K562 (cell line): ENCODE results near the gene TTYH2. TPM values are rescaled to one million over a fixed set of nuclear protein-coding genes. Genes with fewer than 3 reads are reported as not detected.

Source experiments
- ATAC-seq: fragments of 200-7000 bp; cut with Tn5 transposase; 3 replicates; pipeline ENCODE4 v1.9.1; 2020; ENCODE audit warnings: moderate library complexity
- BruUV-seq: library from RNA; stranded (reverse); fragments of 400-500 nt; replicated peaks from 2 replicates; lab custom pipeline; 2021; lab: Mats Ljungman, UMichigan
- CTCF ChIA-PET: fragments of 300-600 bp; formaldehyde crosslinking; extraction: SDS; loops from one replicate; lab custom pipeline; 2021; ENCODE audit warnings: low intra/inter-chr PET ratio; lab: Yijun Ruan, JAX
- POLR2A ChIA-PET: fragments of 300-600, 350-650 bp; sonication (Branson Sonifier 250); formaldehyde crosslinking; extraction: SDS; loops from one replicate; lab custom pipeline; 2021; ENCODE audit warnings: antibody characterized with exemption, inconsistent platforms; lab: Yijun Ruan, JAX
- DNase-seq, 4 experiments: peaks; one replicate each; pipeline versions ENCODE4 v3.0.0 to v3.0.0-alpha.2; 2011 to 2018; ENCODE audit warnings: low spot score in 3 of 4, mixed read lengths in 3 of 4; ENCODE audit errors: extremely low read depth in 1 of 4
- FAIRE-seq: peaks from 2 replicates; lab custom pipeline; 2011; peaks lifted over from hg19 to GRCh38; lab: Jason Lieb, UNC
- H2AFZ ChIP-seq: 2 replicates; pipeline ENCODE4 v1.6.0; 2011; ENCODE audit warnings: low read depth, low read length, control low read depth, inconsistent platforms
- H3K27ac ChIP-seq: fragments of 200-600 bp; 3 replicates; pipeline ENCODE4 v1.8.0; 2011; ENCODE audit warnings: low read depth, mild to moderate bottlenecking, control low read depth, inconsistent platforms, low read length, moderate library complexity, mixed read lengths; ENCODE audit errors: extremely low read depth
- H3K27me3 ChIP-seq, 2 experiments: fragments of 300-600 bp in 1 of 2; 2 replicates in 1 of 2; 3 replicates in 1 of 2; pipeline versions ENCODE4 v1.6.0 to v1.8.0; 2011; ENCODE audit warnings: inconsistent platforms in 2 of 2, low read length in 2 of 2, mild to moderate bottlenecking in 1 of 2, mixed read lengths in 1 of 2, moderate library complexity in 1 of 2; ENCODE audit not compliant: control insufficient read depth in 2 of 2, insufficient read depth in 2 of 2
- H3K36me3 ChIP-seq: fragments of 300-600 bp; 3 replicates; pipeline ENCODE4 v1.8.0; 2011; ENCODE audit warnings: mild to moderate bottlenecking, low read length, inconsistent platforms; ENCODE audit not compliant: control insufficient read depth, insufficient read depth
- H3K4me1 ChIP-seq, 2 experiments: fragments of 200-600 bp in 1 of 2; replicated peaks in 1 of 2; 2 replicates in 1 of 2; 3 replicates in 1 of 2; pipeline versions ENCODE4 v1.5.1 to v1.8.0; 2011; ENCODE audit warnings: inconsistent platforms in 2 of 2, low read length in 2 of 2, mild to moderate bottlenecking in 1 of 2, mixed read lengths in 1 of 2, moderate library complexity in 1 of 2; ENCODE audit not compliant: control insufficient read depth in 2 of 2, insufficient read depth in 2 of 2
- H3K4me2 ChIP-seq: 2 replicates; pipeline ENCODE4 v1.6.1; 2011; ENCODE audit warnings: low read length, control low read depth, inconsistent platforms, mixed read lengths; ENCODE audit not compliant: insufficient read depth
- H3K4me3 ChIP-seq: fragments of 200-600 bp; sonication (generic), shearing (Covaris generic); 2 replicates; pipeline ENCODE4 v1.5.1; 2016; ENCODE audit warnings: control low read depth, inconsistent platforms
- H3K79me2 ChIP-seq: fragments of 200-600 bp; 3 replicates; pipeline ENCODE4 v1.8.0; 2011; ENCODE audit warnings: low read length, inconsistent platforms; ENCODE audit not compliant: control insufficient read depth, insufficient read depth
- H3K9ac ChIP-seq, 2 experiments: 2 replicates each; pipeline versions ENCODE4 v1.6.0 to v1.6.1; 2011; ENCODE audit warnings: low read depth in 2 of 2, low read length in 2 of 2, control low read depth in 1 of 2, inconsistent platforms in 1 of 2, mild to moderate bottlenecking in 1 of 2, mixed read lengths in 1 of 2; ENCODE audit not compliant: insufficient read depth in 1 of 2
- H3K9me1 ChIP-seq: one replicate; pipeline ENCODE4 v1.6.0; 2011; ENCODE audit warnings: inconsistent platforms, mild to moderate bottlenecking, low read length, moderate library complexity; ENCODE audit not compliant: control insufficient read depth, insufficient read depth
- H3K9me3 ChIP-seq: replicated peaks from 2 replicates; pipeline ENCODE4 v1.5.1; 2011; ENCODE audit warnings: low read depth, low read length, inconsistent platforms; ENCODE audit not compliant: control insufficient read depth, insufficient read depth
- H4K20me1 ChIP-seq: replicated peaks from 2 replicates; pipeline ENCODE4 v1.6.1; 2011; ENCODE audit warnings: low read length, inconsistent platforms, mixed read lengths; ENCODE audit not compliant: control insufficient read depth, insufficient read depth
- BCOR ChIP-seq: fragments of 450-650 bp; IDR thresholded peaks from 2 replicates; pipeline ENCODE4 v1.6.1; 2016
- FOSL1 ChIP-seq: fragments of 200-800 bp; sonication (Bioruptor generic); conservative IDR thresholded peaks from 2 replicates; pipeline ENCODE4 v1.6.1; 2016; ENCODE audit warnings: missing genetic modification characterization, missing compliant biosample characterization
- FOXK2 ChIP-seq, 2 experiments: fragments of 450-650 bp; IDR thresholded peaks in 1 of 2; conservative IDR thresholded peaks in 1 of 2; 2 replicates each; pipeline ENCODE4 v1.6.1; 2016; ENCODE audit warnings: low read depth in 2 of 2, mild to moderate bottlenecking in 1 of 2
- GATA2 ChIP-seq: sonication (generic); formaldehyde crosslinking; IDR thresholded peaks from 2 replicates; pipeline ENCODE4 v1.4.0; 2020; ENCODE audit warnings: mild to moderate bottlenecking, missing genetic modification reagents
- HCFC1 ChIP-seq: IDR thresholded peaks from 2 replicates; pipeline ENCODE4 v1.6.1; 2012; ENCODE audit warnings: low read depth, low read length, improper control_type of control experiment
- HIVEP1 ChIP-seq: fragments of 250-450 bp; sonication (Bioruptor Pico); IDR thresholded peaks from 2 replicates; pipeline ENCODE4 v1.4.0; 2020; ENCODE audit warnings: mild to moderate bottlenecking
- HSF4 ChIP-seq: fragments of 250-450 bp; sonication (Bioruptor Pico); IDR thresholded peaks from 2 replicates; pipeline ENCODE4 v2.1.2; 2022; ENCODE audit warnings: mild to moderate bottlenecking, moderate library complexity, borderline replicate concordance
- MTA2 ChIP-seq: fragments of 450-650 bp; IDR thresholded peaks from 2 replicates; pipeline ENCODE4 v1.6.1; 2016; ENCODE audit warnings: low read depth
- PHB2 ChIP-seq: fragments of 450-650 bp; IDR thresholded peaks from 2 replicates; pipeline ENCODE4 v1.6.1; 2017; ENCODE audit warnings: low read depth
- POLR2H ChIP-seq: IDR thresholded peaks from 2 replicates; pipeline ENCODE4 v1.6.1; 2016; ENCODE audit warnings: missing genetic modification characterization, low read depth, mild to moderate bottlenecking, control low read depth, missing compliant biosample characterization, moderate library complexity
- RAD51 ChIP-seq: fragments of 450-650 bp; IDR thresholded peaks from 2 replicates; pipeline ENCODE4 v1.7.1; 2016; ENCODE audit warnings: low read depth, mild to moderate bottlenecking, borderline replicate concordance
- RBM14 ChIP-seq: fragments of 200-400 bp; formaldehyde crosslinking; IDR thresholded peaks from 2 replicates; pipeline ENCODE4 v1.6.1; 2018; ENCODE audit warnings: low read depth, mild to moderate bottlenecking, low read length, moderate library complexity, borderline replicate concordance; ENCODE audit not compliant: insufficient read depth
- RBM25 ChIP-seq: fragments of 200-400 bp; formaldehyde crosslinking; IDR thresholded peaks from 2 replicates; pipeline ENCODE4 v1.6.1; 2018; ENCODE audit warnings: low read length, low read depth, moderate library complexity; ENCODE audit not compliant: severe bottlenecking
- SMARCA4 ChIP-seq: fragments of 450-650 bp; IDR thresholded peaks from 2 replicates; pipeline ENCODE4 v1.6.1; 2016
- ZBTB8A ChIP-seq: fragments of 450-650 bp; IDR thresholded peaks from 2 replicates; pipeline ENCODE4 v1.6.1; 2018; ENCODE audit warnings: mild to moderate bottlenecking, moderate library complexity; ENCODE audit not compliant: partially characterized antibody
- ZFP36 ChIP-seq: fragments of 150-350 bp; IDR thresholded peaks from 2 replicates; pipeline ENCODE4 v1.6.1; 2018; ENCODE audit warnings: low read length, low read depth; ENCODE audit not compliant: partially characterized antibody
- ZNF436 ChIP-seq: fragments of 250-450, 450-650 bp; sonication (Bioruptor Pico); formaldehyde crosslinking; IDR thresholded peaks from 2 replicates; pipeline ENCODE4 v1.7.0; 2020; ENCODE audit warnings: mild to moderate bottlenecking
- ZNF778 ChIP-seq: fragments of 450-650 bp; formaldehyde crosslinking; IDR thresholded peaks from 2 replicates; pipeline ENCODE4 v1.4.0; 2020; ENCODE audit warnings: mild to moderate bottlenecking, moderate library complexity
- WGBS: fragments of 100-300 bp; shearing (Covaris generic); methylation state at CpG from one replicate; pipeline ENCODE4 v1.1.6; 2016; ENCODE audit warnings: low coverage, mixed read lengths; ENCODE audit not compliant: insufficient coverage; ENCODE audit errors: missing lambda C conversion rate; 5-methylcytosine and 5-hydroxymethylcytosine counted together
- in situ Hi-C: fragments of 300-500 bp; cut with MboI; formaldehyde crosslinking; loops from 4 replicates; pipeline ENCODE4 v1.15.0; 2018; ENCODE audit warnings: inconsistent platforms, mixed read lengths
- intact Hi-C: fragments of 100-400 bp; cut with micrococcal nuclease; formaldehyde crosslinking; loops from 2 replicates; pipeline ENCODE4 v1.14.2; 2022
- polyA plus RNA-seq, 8 experiments: library from polyadenylated mRNA; depleted of rRNA in 4 of 8; stranded (reverse) in 5 of 8; unstranded in 3 of 8; fragments of >200 nt; fragmentation: Nextera tagmentation in 2 of 8; fragmentation: Illumina TruSeq in 1 of 8; extraction: Ambion mirVana in 2 of 8; extraction: Trizol in 1 of 8; gene quantifications; 2 replicates each; pipeline versions ENCODE4 v1.2.1 to v1.2.3, GENCODE V29; 2011 to 2014; ENCODE audit warnings: inconsistent platforms in 1 of 8, missing spikeins in 1 of 8
- total RNA-seq, 7 experiments: library from RNA; depleted of rRNA in 6 of 7; stranded (reverse); fragments of >200 nt in 6 of 7; fragmentation: Illumina TruSeq in 2 of 7; extraction: Trizol in 2 of 7; gene quantifications; 2 replicates each; pipeline versions ENCODE4 v1.2.1 to v1.2.3, GENCODE V29; 2011 to 2021; ENCODE audit warnings: low replicate concordance in 1 of 7

The TTYH2 gene
- total and polyA plus RNA-seq, 9 of the 15 experiments (the other 6 are each of a cell fraction or from before 2014, with no cell fraction given): 0.03 to 2.0 (median 0.91) TPM

GRCh38 chr17:74197801-74198200 is 15.6 kb upstream of the TTYH2 start:
- H3K4me2 ChIP-seq: no peak overlapping the region
- no peak for FAIRE-seq
- no peak for DNase-seq
- ChIA-PET CTCF (no interaction called here), POLR2A (interaction anchor here (0.8 kb wide), 1 partner anchor 152 kb away, joined by 4 read pairs; no protein-coding TSS in a partner anchor)
- no peaks in the 10 kb centered on the region for H3K9me1 ChIP-seq
- TF ChIP-seq RBM14 (no peak), SMARCA4 (no peak), HCFC1 (no peak), HSF4 (CRISPR knock-in tag) (no peak), ZBTB8A (no peak), PHB2 (no peak), ZNF436 (CRISPR knock-in tag) (peak; percentile 74), HIVEP1 (CRISPR knock-in tag) (no peak), BCOR (peak; percentile 62), RBM25 (peak; percentile 79), ZNF778 (CRISPR knock-in tag) (no peak), FOXK2 (conservative IDR thresholded peaks at IDR 0.05 in 1 of 2, IDR thresholded peaks at IDR 0.05 in 1 of 2; ENCODE audit: low read depth in 2 of 2) (no peak), ZFP36 (peak; percentile 98), MTA2 (no peak), GATA2 (CRISPR knock-in tag) (no peak), POLR2H (no peak), RAD51 (no peak), FOSL1 (no peak)
- H3K9me3 ChIP-seq: no peaks in the 10 kb centered on the region
- H3K4me1 ChIP-seq: peaks cover 0 to 14% of the 10 kb centered on the region in 2 experiments; a peak in 3 of 5 replicates
- ATAC-seq: no peak
- intact Hi-C loops: loop anchor here (2.0 kb wide), 1 partner anchor 107 kb away; no protein-coding TSS in a partner anchor
- H3K27ac ChIP-seq: no peak overlapping the region
- in situ Hi-C loops: no loop called here
- H3K79me2 ChIP-seq: no peaks in the 10 kb centered on the region
- BruUV-seq: no TSS peak
- H3K36me3 ChIP-seq: no peaks in the 10 kb centered on the region
- no peak overlapping the region for H2AFZ ChIP-seq
- H3K27me3 ChIP-seq: peaks cover 48 to 88% of the 10 kb centered on the region in 2 experiments
- no peak overlapping the region for H3K9ac ChIP-seq
- H3K4me3 ChIP-seq: no peak overlapping the region
- WGBS: 28% methylated on average over 2 of the region's 2 CpGs
- H4K20me1 ChIP-seq: peaks cover 17% of the 10 kb centered on the region; the same call in 1 of the 2 replicates
